ENCODE results near the gene SLC6A7.

DNA sequence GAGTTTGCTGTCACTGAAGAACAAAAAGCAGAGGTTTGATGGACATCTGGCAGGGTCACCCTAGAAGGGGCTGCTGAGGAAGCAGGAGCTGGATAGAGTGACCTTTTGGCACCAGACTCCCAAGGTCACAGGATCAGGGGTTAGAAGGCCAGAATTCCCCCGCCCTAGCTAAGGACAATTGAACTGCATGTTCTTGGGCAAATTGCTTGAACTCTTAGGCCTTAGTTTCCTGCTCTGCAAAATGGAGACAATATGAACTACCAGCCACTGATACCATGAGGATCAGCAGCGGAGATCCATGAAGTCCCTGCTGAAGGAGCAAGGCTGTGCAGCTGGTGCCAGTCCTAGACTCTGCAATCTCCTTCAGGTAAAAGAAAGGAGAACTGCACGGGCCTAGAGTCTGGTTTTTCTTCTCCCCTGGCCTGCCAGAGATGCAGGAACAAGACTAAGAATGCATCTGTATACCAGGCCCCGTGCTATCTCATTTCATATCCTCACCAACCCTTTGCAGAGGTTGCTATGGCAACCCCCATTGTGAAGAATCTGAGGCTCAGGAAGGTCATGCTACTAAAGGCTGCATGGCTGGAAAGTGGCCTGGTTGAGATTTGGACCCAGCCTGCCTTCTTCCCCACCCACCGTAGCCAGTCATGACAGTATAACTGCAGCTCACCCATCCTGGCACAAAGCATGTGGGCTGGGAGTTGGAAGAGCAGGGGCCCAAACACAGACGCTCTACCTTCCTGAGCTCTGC lies 66.0 kb downstream of the SLC6A7 start:
- TF ChIP-seq GATA2 (IDR thresholded peaks at IDR 0.05; ENCODE audit: low read depth, low read length) (no peak), GATA3 (IDR thresholded peaks at IDR 0.05; ENCODE audit: low read depth, low read length) (no peak)
